Body of pancreas (tissue), 4 donors: ENCODE data around the gene PIGB. TPM values are rescaled to one million over a fixed set of nuclear protein-coding genes. Genes with fewer than 3 reads are reported as not detected.

Experiments
- ATAC-seq: fragments of 150-250 bp; one replicate; pipeline ENCODE4 v1.9.1; 2016
- DNase-seq, 4 donors: peaks; one replicate each; pipeline ENCODE4 v3.0.0-alpha.2; 2019
- H3K27ac ChIP-seq, 4 donors: fragments of 200-600 bp; sonication (generic); 1 replicate in 3 of 4; 2 replicates in 1 of 4; pipeline versions ENCODE4 v1.5.1 to v1.6.1; 2016 to 2019; ENCODE audit warnings: mild to moderate bottlenecking in 1 of 4, mixed read lengths in 1 of 4, moderate library complexity in 1 of 4
- H3K27me3 ChIP-seq, 2 donors: fragments of 200-600 bp; sonication (generic); one replicate each; pipeline ENCODE4 v1.6.0; 2016; ENCODE audit warnings: mild to moderate bottlenecking in 1 of 2
- H3K36me3 ChIP-seq, 2 donors: fragments of 200-600 bp; sonication (generic); replicated peaks in 1 of 2; 2 replicates each; pipeline ENCODE4 v1.5.1; 2016; ENCODE audit warnings: low read depth in 2 of 2; ENCODE audit not compliant: insufficient read depth in 1 of 2
- H3K4me1 ChIP-seq: fragments of 200-600 bp; sonication (generic); one replicate; pipeline ENCODE4 v1.6.0; 2016
- H3K4me3 ChIP-seq, 2 donors: fragments of 200-600 bp; sonication (generic); 1 replicate in 1 of 2; 2 replicates in 1 of 2; pipeline ENCODE4 v1.5.1; 2016 to 2019
- H3K9me3 ChIP-seq, 3 donors: fragments of 200-600 bp; sonication (generic); 1 replicate in 2 of 3; 2 replicates in 1 of 3; pipeline ENCODE4 v1.5.1; 2016
- POLR2A ChIP-seq, 3 donors: fragments of 450-650 bp; IDR thresholded peaks; one replicate each; pipeline ENCODE4 v1.6.1; 2016; ENCODE audit warnings: antibody characterized with exemption in 3 of 3, mild to moderate bottlenecking in 2 of 3
- WGBS, 2 donors: methylation state at CpG; one replicate each; pipeline ENCODE4 v1.1.5; 2017; 5-methylcytosine and 5-hydroxymethylcytosine counted together
- intact Hi-C: fragments of 100-400 bp; cut with DNase I; formaldehyde crosslinking; loops from one replicate; pipeline ENCODE4 v1.15.1; 2023
- total RNA-seq, 2 donors: library from RNA; depleted of rRNA; stranded (reverse); fragments of >200 nt; gene quantifications; one replicate each; pipeline ENCODE4 v1.1.0, GENCODE V29; 2016
- TF ChIP-seq, protein P1 (sequence below), 7 experiments: fragments of 450-650 bp in 4 of 7; fragments of 200-600 bp in 3 of 7; sonication (generic) in 3 of 7; IDR thresholded peaks; one replicate each; pipeline ENCODE4 v1.5.1; 2016 to 2019; ENCODE audit warnings: antibody characterized with exemption in 7 of 7

The PIGB gene
- total RNA-seq, 2 donors from 2014 or later: 9.1 to 17.1 TPM

DNA sequence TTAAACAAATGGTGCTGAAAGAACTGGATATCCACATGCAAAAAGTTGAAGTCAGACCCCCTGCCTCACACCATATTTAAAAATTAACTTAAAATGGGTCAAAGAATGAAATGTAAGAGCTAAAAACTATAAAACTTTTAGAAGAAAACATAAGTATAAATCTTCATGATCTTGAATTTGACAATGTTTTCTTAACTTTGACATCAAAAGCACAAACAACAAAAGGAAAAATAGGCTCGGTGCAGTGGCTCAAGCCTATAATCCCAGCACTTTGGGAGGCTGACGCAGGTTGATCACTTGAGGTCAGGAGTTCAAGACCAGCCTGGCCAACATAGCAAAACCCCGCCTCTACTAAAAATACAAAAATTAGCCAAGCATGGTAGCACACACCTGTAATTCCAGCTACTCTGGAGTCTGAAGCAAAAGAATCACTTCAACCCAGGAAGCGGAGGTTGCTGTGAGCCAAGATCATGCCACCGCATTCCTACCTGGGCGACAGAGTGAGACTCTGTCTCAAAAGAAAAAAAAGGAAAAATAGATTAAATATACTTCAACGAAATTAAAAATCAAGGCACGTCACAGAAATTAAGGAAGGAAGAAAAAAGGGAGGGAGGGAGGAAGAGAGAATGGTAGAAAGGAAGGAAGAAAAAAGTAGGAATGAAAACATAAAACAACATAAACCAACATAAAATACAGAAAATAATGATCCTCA lies 30.9 kb upstream of the PIGB start:
- H3K9me3 ChIP-seq: no peaks in the 10 kb centered on the region
- peak overlapping the region in 3 of 4 donors; percentile 71 to 95 (median 92) for H3K27ac ChIP-seq
- no peaks in the 10 kb centered on the region for H3K36me3 ChIP-seq
- H3K4me1 ChIP-seq: peaks cover 32% of the 10 kb centered on the region
- DNase-seq: no peak
- 62 to 66% methylated on average over 8 of the region's 8 CpGs for WGBS, 2 donors
- peak overlapping the region in 1 of 2 donors; percentile 75 for H3K4me3 ChIP-seq
- H3K27me3 ChIP-seq: no peaks in the 10 kb centered on the region
- intact Hi-C loops: no loop called here
- TF ChIP-seq, protein P1, sequence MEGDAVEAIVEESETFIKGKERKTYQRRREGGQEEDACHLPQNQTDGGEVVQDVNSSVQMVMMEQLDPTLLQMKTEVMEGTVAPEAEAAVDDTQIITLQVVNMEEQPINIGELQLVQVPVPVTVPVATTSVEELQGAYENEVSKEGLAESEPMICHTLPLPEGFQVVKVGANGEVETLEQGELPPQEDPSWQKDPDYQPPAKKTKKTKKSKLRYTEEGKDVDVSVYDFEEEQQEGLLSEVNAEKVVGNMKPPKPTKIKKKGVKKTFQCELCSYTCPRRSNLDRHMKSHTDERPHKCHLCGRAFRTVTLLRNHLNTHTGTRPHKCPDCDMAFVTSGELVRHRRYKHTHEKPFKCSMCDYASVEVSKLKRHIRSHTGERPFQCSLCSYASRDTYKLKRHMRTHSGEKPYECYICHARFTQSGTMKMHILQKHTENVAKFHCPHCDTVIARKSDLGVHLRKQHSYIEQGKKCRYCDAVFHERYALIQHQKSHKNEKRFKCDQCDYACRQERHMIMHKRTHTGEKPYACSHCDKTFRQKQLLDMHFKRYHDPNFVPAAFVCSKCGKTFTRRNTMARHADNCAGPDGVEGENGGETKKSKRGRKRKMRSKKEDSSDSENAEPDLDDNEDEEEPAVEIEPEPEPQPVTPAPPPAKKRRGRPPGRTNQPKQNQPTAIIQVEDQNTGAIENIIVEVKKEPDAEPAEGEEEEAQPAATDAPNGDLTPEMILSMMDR (IDR thresholded peaks at IDR 0.05): no peak
- TF ChIP-seq POLR2A (IDR thresholded peaks at IDR 0.05): no peak
- ATAC-seq: no peak

DNA sequence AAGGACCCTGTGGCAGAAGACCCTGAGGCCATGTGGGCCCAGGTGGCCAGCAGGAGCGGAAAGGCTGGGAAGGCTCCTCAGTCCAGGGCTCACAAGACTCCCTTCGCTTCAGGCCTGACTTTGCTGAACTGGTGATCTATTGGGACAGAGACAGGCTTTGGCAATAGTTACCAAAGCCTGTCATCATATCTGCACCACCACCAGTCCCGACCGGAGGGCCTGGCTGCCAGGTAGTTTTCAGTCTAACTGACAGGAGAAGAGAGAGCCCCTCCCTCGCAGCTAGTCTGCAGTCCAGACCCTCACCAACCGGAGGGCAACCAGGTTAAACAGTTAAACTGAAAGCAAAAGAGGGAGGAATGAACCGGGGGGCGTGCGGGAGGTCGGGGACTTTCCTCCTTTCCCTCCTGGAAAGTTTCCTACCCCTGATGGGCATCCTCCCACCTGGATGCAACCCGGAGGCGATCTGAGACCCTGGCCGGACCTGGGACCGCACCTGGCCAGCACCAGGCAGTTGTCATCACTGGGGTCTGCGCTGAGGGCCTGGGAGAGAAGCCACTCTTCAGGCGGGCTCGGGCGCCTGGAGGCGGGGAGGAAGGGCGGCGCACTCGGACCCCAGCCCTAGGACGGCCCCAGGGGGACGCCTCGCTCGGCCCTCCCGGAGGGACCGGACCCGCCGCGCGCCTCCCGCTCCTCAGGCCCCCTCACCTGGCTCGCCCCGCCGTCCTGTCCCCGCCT lies 29.8 kb upstream of the PIGB start:
- Histone ChIP-seq H3K4me3 (peak overlapping the region; percentile 75 to 84), H3K36me3 (no peaks in the 10 kb centered on the region), H3K9me3 (no peaks in the 10 kb centered on the region), H3K4me1 (peaks cover 22% of the 10 kb centered on the region), H3K27ac (peak overlapping the region; percentile 71 to 95 (median 90)), H3K27me3 (no peaks in the 10 kb centered on the region)
- intact Hi-C loops: no loop called here
- WGBS, 2 donors: 1 to 4% methylated on average over 15 to 36 of the region's 37 CpGs
- ATAC-seq: peak; percentile 16
- DNase-seq: peak; percentile 24 to 45 (median 42)
- TF ChIP-seq, protein P1 (IDR thresholded peaks at IDR 0.05): no peak
- peak in 1 of 3 donors; percentile 7 for TF ChIP-seq POLR2A (IDR thresholded peaks at IDR 0.05)

DNA sequence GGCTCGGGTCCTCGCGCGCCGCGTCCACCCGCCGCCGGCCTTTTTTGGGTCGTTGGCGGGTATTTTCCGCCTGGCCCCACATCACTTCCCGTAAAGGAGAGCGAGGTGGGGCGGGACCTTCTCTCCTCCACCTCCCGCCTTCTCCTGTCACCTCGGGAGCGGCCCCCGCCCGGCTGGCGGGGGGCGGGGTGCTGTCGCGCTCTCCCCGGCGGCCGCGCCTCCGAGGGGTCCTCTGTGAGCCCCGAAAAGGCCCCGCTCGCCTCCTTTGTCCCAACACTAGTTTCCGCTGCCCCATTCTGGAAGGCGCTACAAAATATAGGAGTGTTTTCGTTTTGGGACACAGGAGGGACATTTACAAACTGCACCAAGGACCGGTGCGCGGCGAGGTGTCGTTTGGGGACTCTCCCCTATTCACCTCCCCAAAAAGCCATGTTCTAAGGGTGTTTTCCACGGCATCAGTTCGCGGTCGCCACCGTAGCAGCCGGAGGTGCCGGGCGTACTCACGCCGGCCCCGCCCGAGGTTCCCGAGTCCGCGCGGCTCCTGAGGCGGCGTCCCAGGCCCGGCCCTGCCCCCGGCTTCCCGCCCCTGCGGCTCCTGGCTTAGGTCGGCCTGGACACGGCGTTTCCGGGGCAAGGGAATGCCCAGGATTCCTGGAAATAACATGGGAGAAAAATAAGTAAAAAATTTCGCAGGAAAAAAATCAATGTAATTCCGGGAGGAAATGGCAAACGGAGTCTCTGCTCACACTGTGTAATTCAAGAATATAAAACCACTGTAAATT lies 29.1 kb upstream of the PIGB start, which contains the start of gene RAB27A:
Gene RAB27A (minus strand): TSS at position 68 of the 782 bp plus-strand sequence. CDS start 54,879 bp downstream, outside the sequence.
- intact Hi-C loops: no loop called here
- peak; percentile 80 to 85 (median 84) for DNase-seq
- H3K36me3 ChIP-seq: no peaks in the 10 kb centered on the region
- no peaks in the 10 kb centered on the region for H3K9me3 ChIP-seq
- peak within 1 kb of the TSS; percentile 75 to 84 for H3K4me3 ChIP-seq
- TF ChIP-seq, protein P1 (IDR thresholded peaks at IDR 0.05): no peak
- peak; percentile 36 to 84 (median 80) for TF ChIP-seq POLR2A (IDR thresholded peaks at IDR 0.05)
- H3K27ac ChIP-seq: peak within 1 kb of the TSS; percentile 71 to 95 (median 90)
- H3K4me1 ChIP-seq: peaks cover 14% of the 10 kb centered on the region
- peak; percentile 92 for ATAC-seq
- H3K27me3 ChIP-seq: no peaks in the 10 kb centered on the region
- WGBS, 2 donors: 1% methylated on average over 34 to 67 of the region's 69 CpGs

DNA sequence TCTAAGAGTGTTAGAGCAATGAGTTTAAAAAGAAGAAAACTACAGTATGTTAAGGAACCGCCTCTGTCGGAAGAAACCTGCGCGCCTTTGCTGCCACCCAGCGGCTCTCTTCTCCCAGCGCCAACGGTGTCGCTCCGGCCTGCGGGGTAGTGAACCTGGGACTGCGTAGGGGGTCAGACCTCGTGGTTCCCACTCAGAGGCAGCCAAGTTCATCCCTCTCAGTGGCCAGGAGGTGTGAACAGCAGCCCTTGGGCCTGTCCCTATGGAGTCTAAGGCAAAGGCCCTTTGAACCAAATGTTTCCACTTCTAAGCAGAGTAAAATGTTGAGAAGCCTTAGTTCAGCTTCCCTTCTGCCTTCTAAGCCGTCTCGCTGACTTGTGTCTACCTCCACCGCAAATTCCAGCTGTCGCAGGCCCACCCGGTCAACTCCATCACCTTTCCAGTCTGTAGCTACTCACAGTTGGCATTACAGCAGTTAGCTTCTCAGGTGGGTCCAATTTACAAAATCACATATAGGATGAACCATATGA lies 28.4 kb upstream of the PIGB start:
- DNase-seq (peak; percentile 81 to 87 (median 86)), ATAC-seq (peak; percentile 85)
- no peaks in the 10 kb centered on the region for H3K9me3 ChIP-seq
- TF ChIP-seq, protein P1 (IDR thresholded peaks at IDR 0.05): peak; percentile 76 to 95 (median 86)
- TF ChIP-seq POLR2A (IDR thresholded peaks at IDR 0.05): no peak
- peak overlapping the region; percentile 8 to 95 (median 82) for H3K27ac ChIP-seq
- no peaks in the 10 kb centered on the region for H3K27me3 ChIP-seq
- H3K4me3 ChIP-seq: peak overlapping the region in 1 of 2 donors; percentile 75
- intact Hi-C loops: no loop called here
- H3K36me3 ChIP-seq: no peaks in the 10 kb centered on the region
- 12 to 14% methylated on average over 17 of the region's 17 CpGs for WGBS, 2 donors
- H3K4me1 ChIP-seq: peaks cover 14% of the 10 kb centered on the region
